NCI-H2171 treated with DMSO at 0.1 percent for 48 hours (cell line): Measurements from ENCODE around the gene ARF1.

Experiments used
- DNase-seq: peaks from one replicate; lab custom pipeline; 2025; lab: John Stamatoyannopoulos, UW

The ARF1 gene

GRCh38 chr1:228148196-228148861 is 65.8 kb downstream of the ARF1 start:
- no peak for DNase-seq
